GM10847 (cell line): ENCODE measurements around the gene PRR36.
A peak's percentile ranks its signal among the peaks of the same experiment; 100 is the strongest.

Experiments used
- POLR2A ChIP-seq: IDR thresholded peaks from 2 replicates; pipeline ENCODE4 v1.6.1; 2011; ENCODE audit not compliant: insufficient read length; ENCODE audit errors: extremely low read depth

Gene PRR36

DNA sequence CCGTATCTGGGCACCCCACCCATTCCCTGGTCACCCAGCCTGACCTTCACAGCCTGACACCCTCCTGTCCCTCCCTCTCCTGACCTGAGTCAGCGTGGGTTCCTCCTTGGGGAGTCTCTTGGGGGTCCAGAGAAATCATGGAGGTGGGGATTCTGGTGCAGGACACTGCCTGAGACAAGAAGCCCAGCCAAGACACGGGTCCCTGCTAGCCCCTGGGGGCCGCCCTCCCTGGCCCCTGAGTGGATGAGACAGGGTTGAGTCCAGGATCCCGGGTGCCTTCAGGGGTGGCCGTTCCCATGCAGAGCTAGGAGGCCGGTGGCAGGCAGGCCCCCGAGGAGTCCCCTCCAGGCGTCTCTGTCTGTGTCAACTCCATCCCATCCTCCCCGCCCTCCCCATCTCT lies 31.1 kb upstream of the PRR36 start:
- no peak for TF ChIP-seq POLR2A

DNA sequence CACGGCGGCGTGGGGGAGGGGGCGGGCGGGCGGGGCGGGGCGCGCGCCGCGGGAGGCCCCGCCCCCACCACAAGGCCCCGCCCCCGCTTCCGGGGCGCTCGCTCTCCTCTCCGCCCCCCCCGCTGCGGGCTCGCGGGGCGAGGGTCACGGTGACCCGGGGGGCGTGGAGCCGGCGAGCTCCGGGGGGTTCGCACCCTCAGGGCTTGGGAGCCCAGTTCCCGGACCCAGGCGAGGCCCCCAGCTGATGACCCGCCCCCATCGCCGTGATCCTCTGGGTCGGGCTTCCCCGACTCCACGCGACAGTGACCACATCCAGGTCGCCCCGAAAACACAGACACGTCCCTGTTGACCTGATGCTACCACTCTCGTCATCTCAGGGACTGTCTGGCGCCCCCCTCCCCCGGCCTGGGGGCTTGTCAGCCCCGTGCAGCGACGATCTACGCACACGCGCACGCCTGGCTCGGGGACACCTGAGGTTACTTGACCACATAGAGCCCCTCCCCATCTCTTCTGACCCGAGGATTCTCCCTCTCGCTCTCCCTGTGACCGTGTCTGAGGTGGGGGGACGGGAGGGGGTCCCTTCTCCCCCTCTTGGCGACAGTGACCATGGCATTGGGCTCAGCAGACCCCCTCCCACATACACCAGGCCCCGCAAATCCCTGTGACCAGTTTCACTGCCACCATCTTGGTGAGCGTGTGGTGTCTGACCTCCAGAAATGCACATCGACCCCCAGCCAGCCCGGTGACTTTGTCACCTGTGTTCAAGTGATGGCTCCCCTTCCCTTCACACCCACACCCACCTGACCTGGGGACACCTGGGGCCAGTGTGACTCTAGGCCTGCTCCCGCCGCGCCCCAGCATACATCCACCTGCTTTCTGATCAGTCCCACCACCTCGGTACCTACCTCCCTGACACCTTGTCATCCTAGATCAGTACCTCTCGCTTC lies 30.2 kb upstream of the PRR36 start:
- no peak for TF ChIP-seq POLR2A

DNA sequence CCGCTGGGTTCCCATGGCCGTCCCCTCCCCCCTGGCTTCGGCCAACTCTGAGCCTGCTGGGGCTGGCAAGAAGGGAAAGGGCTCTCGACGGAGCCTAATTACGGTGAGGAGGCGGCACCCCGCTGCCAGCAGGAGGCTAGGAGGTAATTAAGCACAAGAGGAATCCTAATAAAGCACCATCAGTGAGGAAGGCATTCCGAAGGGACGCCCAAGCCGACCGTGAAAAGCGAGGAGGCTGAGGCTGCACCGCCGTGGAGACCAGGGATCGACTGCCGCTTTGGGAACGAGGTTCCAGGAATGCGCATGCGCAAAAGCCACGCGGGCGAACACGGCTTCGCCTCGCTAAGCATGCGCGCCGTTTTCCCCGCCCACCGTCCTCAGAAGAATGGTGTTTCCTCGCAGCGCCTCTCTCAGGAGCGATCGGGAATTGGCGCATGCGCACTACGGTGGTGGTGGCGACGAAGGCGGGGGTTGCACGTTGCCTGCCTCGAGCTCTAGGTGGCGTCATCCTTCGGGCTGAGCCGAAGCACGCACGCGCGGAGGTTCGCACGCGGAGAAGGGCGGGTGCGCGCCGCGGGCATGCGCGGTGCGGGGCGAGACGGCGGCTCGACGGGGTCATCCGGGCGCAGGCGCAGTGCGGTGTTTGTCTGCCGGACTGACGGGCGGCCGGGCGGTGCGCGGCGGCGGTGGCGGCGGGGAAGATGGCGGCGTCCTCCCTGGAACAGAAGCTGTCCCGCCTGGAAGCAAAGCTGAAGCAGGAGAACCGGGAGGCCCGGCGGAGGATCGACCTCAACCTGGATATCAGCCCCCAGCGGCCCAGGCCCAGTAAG lies 29.3 kb upstream of the PRR36 start, which contains the start of gene MAP2K7:
Gene MAP2K7, plus strand, starts transcription at position 634 of the 830 bp plus-strand sequence. Its CDS starts 68 bp downstream, at position 702.
- peak; percentile 92 for TF ChIP-seq POLR2A

- TF ChIP-seq POLR2A: no peak
Measured at GRCh38 chr19:7902796-7903243, 28.6 kb upstream of the PRR36 start.

- no peak for TF ChIP-seq POLR2A
Measured at GRCh38 chr19:7901337-7901736, 27.1 kb upstream of the PRR36 start.

DNA sequence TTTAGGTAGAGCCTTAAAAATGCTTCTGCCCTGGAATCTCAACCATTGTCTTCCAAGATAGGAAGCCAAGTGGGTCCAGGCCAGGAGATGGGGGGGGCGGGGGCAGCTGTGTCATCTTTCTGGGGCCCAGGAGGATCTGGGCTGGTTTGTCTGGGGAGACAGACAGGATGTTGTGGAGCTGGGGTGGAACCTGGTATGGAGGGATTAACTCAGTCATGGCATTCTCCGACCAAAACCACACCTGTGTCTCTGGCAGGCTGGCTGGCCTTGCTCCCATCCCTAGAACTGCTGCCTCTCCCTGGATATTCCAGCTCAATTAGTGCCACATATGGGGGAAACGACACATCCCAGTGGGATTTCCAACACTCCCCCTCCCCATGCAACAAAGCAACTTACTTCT lies 26.7 kb upstream of the PRR36 start:
- TF ChIP-seq POLR2A: no peak

DNA sequence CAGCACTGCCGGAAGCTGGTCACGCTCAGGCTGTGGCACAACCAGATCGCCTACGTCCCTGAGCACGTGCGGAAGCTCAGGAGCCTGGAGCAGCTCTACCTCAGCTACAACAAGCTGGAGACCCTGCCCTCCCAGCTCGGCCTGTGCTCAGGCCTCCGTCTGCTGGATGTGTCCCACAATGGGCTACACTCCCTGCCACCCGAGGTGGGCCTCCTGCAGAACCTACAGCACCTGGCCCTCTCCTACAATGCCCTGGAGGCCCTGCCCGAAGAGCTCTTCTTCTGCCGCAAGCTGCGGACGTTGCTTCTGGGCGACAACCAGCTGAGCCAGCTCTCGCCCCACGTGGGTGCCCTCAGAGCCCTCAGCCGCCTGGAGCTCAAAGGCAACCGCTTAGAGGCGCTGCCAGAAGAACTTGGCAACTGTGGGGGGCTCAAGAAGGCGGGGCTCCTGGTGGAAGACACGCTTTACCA lies 26.2 kb upstream of the PRR36 start:
- no peak for TF ChIP-seq POLR2A

DNA sequence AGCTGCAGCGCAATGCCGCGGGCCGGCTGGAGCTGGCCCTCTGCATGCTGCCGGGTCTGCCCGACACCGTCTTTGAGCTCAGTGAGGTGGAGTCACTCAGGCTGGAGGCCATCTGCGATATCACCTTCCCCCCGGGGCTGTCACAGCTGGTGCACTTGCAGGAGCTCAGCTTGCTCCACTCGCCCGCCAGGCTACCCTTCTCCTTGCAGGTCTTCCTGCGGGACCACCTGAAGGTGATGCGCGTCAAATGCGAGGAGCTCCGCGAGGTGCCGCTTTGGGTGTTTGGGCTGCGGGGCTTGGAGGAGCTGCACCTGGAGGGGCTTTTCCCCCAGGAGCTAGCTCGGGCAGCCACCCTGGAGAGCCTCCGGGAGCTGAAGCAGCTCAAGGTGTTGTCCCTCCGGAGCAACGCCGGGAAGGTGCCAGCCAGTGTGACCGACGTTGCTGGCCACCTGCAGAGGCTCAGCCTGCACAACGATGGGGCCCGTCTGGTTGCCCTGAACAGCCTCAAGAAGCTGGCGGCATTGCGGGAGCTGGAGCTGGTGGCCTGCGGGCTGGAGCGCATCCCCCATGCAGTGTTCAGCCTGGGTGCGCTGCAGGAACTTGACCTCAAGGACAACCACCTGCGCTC lies 25.7 kb upstream of the PRR36 start:
- TF ChIP-seq POLR2A: no peak

GRCh38 chr19:7898967-7899366 lies 24.8 kb upstream of the PRR36 start:
- TF ChIP-seq POLR2A: no peak

- TF ChIP-seq POLR2A: no peak
Measured at GRCh38 chr19:7897292-7897691, 23.1 kb upstream of the PRR36 start.

DNA sequence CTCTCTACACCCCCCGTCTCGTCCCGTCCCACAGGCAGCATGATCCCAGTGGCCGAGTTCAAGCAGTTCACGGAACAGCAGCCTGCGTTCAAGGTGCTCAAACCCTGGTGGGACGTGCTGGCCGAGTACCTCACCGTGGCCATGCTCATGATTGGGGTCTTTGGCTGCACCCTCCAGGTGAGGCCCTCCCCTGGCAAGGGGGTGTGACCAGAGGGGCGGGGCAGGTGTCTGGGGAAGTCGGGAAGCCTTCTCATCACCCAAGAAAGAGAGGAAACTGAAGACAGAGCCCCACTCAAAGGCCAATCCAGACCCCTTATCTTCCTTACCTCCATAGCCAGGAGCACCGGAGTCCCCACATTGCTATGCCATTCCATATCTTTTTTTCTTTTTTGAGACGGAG lies 21.4 kb upstream of the PRR36 start:
- no peak for TF ChIP-seq POLR2A

DNA sequence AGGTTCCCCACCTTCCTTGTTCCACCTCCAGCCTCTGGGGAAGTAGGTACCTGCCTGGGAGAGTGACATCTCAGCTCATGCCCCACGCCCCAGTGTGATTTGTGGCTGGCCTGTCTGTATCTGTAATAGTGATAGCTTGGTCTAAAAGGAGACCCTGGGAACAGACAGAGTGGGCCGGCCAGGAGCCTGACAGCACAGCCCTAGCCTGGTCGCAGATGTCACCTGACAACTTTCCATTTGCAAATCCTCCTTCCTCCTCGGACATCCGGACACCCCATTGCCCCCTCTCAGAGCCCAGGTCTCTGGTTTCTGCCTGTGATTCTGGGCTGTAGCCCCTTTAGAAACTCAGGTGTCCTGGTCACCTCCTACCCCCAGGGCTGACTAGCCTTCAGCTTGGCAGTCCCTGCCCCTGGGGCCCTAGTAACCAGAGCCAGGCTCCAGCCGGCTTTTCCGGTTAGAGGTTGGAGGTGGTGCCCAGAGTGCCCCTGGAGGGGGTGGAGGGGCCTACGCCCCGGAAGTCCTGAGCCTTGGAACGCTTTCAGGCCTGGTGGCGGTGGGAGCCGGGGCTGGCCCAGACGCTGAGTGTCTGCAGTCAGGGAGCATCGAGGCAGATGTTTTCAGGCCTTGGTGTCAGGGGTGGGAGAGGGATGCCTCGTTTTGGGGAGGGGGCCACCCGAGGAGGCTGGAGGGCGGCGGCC lies 20.6 kb upstream of the PRR36 start:
- no peak for TF ChIP-seq POLR2A

- TF ChIP-seq POLR2A: no peak
Measured at GRCh38 chr19:7888826-7889217, 14.6 kb upstream of the PRR36 start.

GRCh38 chr19:7888145-7888825 lies 14.1 kb upstream of the PRR36 start, which contains the start of gene LRRC8E:
Gene LRRC8E (plus strand): TSS chr19:7888510. CDS start chr19:7895604, 7,094 bp downstream.
- TF ChIP-seq POLR2A: no peak
